ENCODE measurements around the gene TPH1. TPM values are rescaled to one million over a fixed set of nuclear protein-coding genes. Genes with fewer than 3 reads are reported as not detected.

TPH1 gene
- total RNA-seq, 2 donors from 2014 or later: 0.24 to 0.31 TPM

DNA sequence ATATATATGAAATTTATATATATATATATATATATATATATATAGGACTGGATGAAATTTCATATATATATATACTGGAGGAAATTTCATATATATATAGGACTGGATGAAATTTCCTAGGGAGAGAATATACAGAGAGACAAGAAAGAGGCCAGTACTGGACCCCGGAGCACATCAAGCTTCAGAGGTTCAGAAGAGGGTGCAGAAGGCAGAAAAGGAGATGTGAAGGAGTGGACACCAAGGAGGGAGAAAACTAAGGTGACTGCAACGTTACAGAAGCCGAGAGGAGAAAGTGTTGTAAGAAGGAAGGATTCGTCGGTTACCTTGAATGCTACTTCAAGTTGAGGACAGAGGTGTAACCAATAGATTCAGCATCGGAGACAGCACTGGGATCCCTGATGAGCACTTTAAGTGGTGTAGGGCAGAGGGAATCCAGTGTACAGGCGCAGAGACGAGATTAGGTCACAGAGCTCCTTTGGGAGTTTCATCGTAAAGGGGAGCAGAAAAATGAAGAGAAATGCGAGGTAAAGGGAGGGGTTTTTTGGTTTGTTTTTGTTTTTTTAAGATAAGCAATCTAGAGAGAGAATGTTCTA lies 8.5 kb upstream of the TPH1 start:
- Histone ChIP-seq H3K4me3 (ENCODE audit: low read length) (no peak overlapping the region), H3K27ac (ENCODE audit: low read depth, low read length) (no peak overlapping the region), H3K36me3 (ENCODE audit: control insufficient read depth, insufficient read depth, low read length) (no peaks in the 10 kb centered on the region), H3K9ac (ENCODE audit: extremely low read depth, low read length, poor library complexity, severe bottlenecking) (no peak overlapping the region), H3K4me1 (ENCODE audit: control insufficient read depth, insufficient read depth, low read length) (no peaks in the 10 kb centered on the region), H3K27me3 (ENCODE audit: control insufficient read depth, insufficient read depth, low read length, poor library complexity, severe bottlenecking) (no peaks in the 10 kb centered on the region), H3K9me3 (ENCODE audit: control insufficient read depth, low read length) (no peaks in the 10 kb centered on the region)
- H3K4me3 Mint-ChIP-seq: no peak overlapping the region
- no peak for DNase-seq
- no peaks in the 10 kb centered on the region for H3K36me3 Mint-ChIP-seq (ENCODE audit: low read depth)
- no peaks in the 10 kb centered on the region for H3K4me1 Mint-ChIP-seq
- H3K27ac Mint-ChIP-seq: no peak overlapping the region
- no peaks in the 10 kb centered on the region for H3K9me3 Mint-ChIP-seq
- H3K27me3 Mint-ChIP-seq (ENCODE audit: insufficient read depth): peaks cover 7% of the 10 kb centered on the region
- TF ChIP-seq CTCF (conservative IDR thresholded peaks at IDR 0.05): no peak
- 86 to 93% methylated on average over 10 of the region's 10 CpGs for WGBS, 2 experiments (ENCODE audit: insufficient coverage in 1 of 2, insufficient read length in 1 of 2)

DNA sequence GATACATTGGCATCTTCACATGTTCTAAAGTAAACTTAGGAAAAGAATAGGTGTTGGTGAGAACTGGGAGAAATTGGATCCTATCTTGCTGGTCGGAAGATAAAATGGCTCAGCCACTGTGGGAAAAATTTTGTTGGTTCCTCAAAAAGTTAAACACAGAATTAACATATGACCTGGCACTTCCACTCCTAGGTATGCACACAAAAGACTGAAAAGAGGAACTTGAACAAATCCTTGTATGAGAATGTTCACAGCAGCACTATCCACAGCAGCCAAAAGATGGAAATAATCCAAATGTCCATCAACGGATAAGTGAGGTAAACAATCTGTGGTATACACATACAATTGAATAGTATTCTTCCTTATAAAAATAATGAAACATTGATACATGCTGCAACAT lies 4.8 kb upstream of the TPH1 start:
- Histone ChIP-seq H3K9ac (ENCODE audit: extremely low read depth, low read length, poor library complexity, severe bottlenecking) (no peak overlapping the region), H3K9me3 (ENCODE audit: control insufficient read depth, low read length) (no peaks in the 10 kb centered on the region), H3K4me1 (ENCODE audit: control insufficient read depth, insufficient read depth, low read length) (no peaks in the 10 kb centered on the region), H3K27ac (ENCODE audit: low read depth, low read length) (no peak overlapping the region), H3K27me3 (ENCODE audit: control insufficient read depth, insufficient read depth, low read length, poor library complexity, severe bottlenecking) (peaks cover 35% of the 10 kb centered on the region), H3K36me3 (ENCODE audit: control insufficient read depth, insufficient read depth, low read length) (no peaks in the 10 kb centered on the region), H3K4me3 (ENCODE audit: low read length) (no peak overlapping the region)
- Mint-ChIP-seq H3K4me1 (no peaks in the 10 kb centered on the region), H3K27ac (no peak overlapping the region), H3K27me3 (ENCODE audit: insufficient read depth) (peaks cover 39% of the 10 kb centered on the region), H3K36me3 (ENCODE audit: low read depth) (no peaks in the 10 kb centered on the region), H3K9me3 (no peaks in the 10 kb centered on the region), H3K4me3 (no peak overlapping the region)
- WGBS, 2 experiments (ENCODE audit: insufficient coverage in 1 of 2, insufficient read length in 1 of 2): 86% methylated on average over 1 of the region's 2 CpGs; no CpG with 5 or more reads in 1 of the 2 experiments
- DNase-seq: no peak
- TF ChIP-seq CTCF (conservative IDR thresholded peaks at IDR 0.05): no peak

DNA sequence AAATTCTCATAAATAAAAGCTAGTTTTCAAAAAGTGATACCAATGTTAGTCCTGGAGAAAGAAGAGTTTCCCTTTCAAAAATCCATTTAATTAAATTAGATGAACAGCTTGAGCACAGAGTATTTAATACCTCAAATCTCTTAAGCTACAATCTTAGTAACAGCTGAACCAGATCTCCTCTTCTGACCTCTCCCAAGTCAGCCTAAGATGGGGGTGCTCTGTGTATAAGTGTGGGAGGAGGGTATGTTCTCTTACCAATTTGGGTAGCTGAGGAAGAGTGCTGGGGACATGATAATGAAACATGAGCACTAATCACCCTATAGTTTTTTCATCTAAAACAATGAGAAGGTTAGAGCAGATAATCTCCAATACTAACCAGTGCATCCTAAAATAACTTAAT lies 9.6 kb downstream of the TPH1 start:
- Histone ChIP-seq H3K9me3 (ENCODE audit: control insufficient read depth, low read length) (no peaks in the 10 kb centered on the region), H3K4me3 (ENCODE audit: low read length) (no peak overlapping the region), H3K9ac (ENCODE audit: extremely low read depth, low read length, poor library complexity, severe bottlenecking) (no peak overlapping the region), H3K4me1 (ENCODE audit: control insufficient read depth, insufficient read depth, low read length) (no peaks in the 10 kb centered on the region), H3K27ac (ENCODE audit: low read depth, low read length) (no peak overlapping the region), H3K27me3 (ENCODE audit: control insufficient read depth, insufficient read depth, low read length, poor library complexity, severe bottlenecking) (peaks cover 5% of the 10 kb centered on the region), H3K36me3 (ENCODE audit: control insufficient read depth, insufficient read depth, low read length) (no peaks in the 10 kb centered on the region)
- no peaks in the 10 kb centered on the region for H3K27me3 Mint-ChIP-seq (ENCODE audit: insufficient read depth)
- H3K4me1 Mint-ChIP-seq: no peaks in the 10 kb centered on the region
- TF ChIP-seq CTCF (conservative IDR thresholded peaks at IDR 0.05): no peak
- no peak overlapping the region for H3K4me3 Mint-ChIP-seq
- DNase-seq: no peak
- no peaks in the 10 kb centered on the region for H3K36me3 Mint-ChIP-seq (ENCODE audit: low read depth)
- H3K27ac Mint-ChIP-seq: no peak overlapping the region
- no peaks in the 10 kb centered on the region for H3K9me3 Mint-ChIP-seq

Data from endodermal cell (in vitro differentiated cells).